ENCODE results near the gene TTYH3.

TTYH3 gene

DNA sequence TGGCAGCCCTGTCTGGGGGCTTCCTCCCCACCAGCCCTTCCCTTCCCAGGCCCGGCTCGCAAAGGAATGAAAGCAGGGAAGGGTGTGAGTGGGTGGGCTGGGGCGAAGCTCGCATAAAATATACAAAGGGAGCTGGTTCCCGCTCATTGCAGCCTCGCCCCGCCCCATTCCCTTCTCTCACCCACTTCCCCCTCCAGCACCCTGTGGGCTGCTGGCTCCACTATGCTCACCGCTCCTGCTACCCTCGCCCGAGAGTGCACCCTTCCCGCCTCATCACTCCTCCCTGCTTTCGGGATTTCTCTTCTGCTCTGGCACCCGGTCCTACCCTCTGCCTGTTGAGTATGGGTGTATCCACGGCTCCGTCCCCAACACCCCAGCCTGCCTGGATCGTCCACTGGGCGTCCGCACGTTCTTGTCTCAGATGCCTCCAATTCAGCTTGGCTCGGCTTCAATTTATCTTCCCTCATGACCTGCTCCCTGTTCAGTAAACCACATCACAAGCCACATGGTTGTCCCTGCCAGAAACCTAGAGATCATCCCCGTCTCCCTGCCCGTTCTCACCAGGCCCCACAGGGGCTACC is 14.4 kb upstream of the TTYH3 start:
- DNase-seq, result no peak

GRCh38 chr7:2619116-2619515 is 12.7 kb upstream of the TTYH3 start:
- no peak for DNase-seq

- no peak for DNase-seq
Measured at GRCh38 chr7:2621061-2621828, 10.5 kb upstream of the TTYH3 start.

DNA sequence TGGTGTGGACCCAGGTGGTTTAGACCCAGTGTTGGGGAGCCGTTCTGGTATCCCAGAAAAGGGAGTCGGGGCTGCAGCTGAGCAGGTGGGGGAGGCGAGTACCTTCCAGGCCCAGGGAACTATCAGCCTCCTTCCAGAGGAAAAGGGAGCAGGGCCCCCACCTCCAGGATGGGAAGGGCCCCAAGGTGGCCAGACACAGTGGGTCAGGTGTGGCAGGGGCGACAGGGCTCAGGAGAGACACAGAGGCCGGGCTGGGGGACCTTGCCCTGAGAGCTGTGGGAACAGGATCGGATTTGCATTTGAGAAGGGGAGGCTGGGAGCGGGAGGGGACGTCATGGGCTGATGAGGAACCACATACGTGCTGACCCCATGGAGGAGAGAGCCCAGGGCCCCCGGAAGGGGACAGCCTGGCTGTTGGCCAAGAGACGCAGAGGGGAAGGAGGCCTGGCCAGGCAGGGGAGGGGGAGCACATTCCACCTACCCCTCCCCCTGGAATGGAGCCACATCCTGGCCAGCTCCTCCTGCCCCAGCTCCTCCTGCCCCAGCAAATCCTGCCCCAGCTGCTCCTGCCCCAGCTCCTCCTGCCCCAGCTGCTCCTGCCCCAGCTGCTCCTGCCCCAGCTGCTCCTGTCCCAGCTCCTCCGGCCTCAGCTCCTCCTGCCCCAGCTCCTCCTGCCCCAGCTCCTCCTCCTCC is 9.7 kb upstream of the TTYH3 start:
- DNase-seq, result no peak

DNA sequence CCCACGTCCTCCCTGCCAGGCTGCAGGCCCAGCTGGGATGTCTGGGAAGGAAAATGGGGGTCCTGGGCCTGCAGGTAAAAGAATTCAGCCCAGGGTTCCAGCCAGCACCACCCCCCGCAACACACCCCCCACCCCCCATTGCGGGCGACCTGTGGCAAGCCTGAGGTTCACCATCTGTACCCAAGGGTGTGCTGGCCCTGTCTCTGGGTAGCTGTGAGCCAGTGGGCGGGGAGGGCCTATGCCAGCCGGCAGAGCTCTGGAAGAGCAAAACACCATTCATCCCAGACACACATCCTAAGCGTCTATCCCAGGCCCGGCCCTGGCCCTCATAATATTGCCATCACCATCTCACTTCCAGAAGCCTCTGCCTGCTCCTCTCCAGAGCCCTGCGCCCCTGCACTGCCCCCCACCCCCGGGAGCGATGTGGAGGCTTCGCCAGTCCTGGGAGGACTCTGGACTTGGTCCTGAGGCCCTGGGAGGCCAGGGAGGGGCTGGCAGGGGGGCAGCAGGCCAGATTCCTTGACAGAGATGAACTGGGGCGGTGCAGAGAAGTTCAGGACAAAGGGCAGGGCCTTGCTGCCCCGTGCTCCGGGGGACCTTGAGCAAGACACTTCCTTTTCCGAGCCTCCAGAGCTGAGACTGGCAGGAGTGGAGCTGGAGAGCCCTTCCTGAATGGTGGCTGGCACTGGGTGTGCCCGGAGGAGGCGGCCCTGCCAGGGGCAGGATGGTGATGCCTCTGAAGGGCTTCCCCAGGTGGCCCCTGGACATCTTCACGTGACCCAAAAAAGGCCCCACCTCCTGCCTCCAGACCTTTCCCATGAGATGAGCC is 8.7 kb upstream of the TTYH3 start:
- DNase-seq, result no peak

DNA sequence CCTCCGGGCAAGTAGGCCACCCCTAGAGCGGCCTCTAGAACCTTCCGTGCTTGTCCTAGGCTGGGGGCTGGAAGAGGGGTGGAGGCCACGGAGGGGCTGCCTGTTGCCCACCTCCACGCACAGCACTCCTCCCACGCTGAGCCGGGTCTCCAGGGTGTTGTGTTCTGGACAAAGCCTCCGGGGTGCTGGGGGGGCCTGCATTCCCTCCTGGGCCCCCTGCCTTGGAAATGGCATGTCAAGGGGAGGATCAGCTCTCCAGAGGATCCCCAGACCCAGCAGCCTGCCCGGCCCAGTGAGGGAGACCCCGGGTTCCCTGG is 8.1 kb upstream of the TTYH3 start:
- no peak for DNase-seq

GRCh38 chr7:2624293-2624886 is 7.4 kb upstream of the TTYH3 start:
- DNase-seq, result no peak

DNA sequence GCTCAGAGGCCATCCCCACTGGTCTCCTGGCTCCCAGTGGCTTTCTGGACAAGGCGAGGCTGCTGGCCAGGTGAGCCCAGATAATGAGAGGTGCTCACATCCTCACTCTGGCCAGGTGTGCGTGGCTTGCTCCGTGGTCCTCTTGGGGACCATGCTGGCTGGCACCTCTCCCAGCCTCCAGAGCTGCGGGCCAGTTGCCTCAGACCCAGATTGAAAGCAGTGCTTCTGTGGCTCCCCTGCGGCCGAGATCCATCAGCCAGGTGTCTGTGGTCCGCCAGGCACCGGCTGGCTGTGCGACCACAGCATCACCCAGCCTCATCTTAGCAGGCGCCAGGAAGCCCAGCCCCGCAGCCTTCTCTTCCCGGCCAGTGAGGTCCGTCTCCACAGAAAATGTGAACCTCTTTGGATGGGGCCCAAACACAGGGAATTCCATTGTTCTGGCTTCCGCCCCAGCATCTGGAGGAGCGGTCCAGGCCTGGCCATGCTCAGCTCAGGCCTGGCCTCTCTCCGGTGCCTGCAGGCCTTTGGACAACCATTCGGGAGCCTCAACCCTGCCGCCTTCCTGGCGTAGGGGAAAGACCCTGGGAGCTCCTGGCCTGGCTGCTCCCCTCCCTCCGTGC is 5.2 kb upstream of the TTYH3 start:
- no peak for DNase-seq

GRCh38 chr7:2627258-2628129 is 4.3 kb upstream of the TTYH3 start:
- no peak for DNase-seq

DNA sequence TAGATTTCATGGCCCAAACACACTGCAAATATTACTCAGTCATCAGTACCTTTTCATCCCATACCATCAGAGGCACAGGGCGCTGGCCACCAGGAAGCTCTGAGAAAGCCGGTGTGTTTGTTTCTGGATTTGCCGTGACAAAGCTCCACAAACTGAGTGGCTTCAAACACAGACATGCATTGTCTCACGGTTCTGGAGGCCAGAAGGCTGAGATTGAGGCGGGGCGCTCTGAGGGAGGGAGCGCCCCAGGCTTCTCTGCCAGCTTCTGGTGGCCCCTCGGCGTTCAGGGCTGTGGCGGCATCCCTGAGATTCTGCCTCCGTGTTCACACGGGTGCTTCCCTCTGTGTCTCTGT is 3.7 kb upstream of the TTYH3 start:
- no peak for DNase-seq

GRCh38 chr7:2628891-2629290 is 2.9 kb upstream of the TTYH3 start:
- DNase-seq, result no peak

GRCh38 chr7:2629746-2630681 is 1.8 kb upstream of the TTYH3 start:
- no peak for DNase-seq

GRCh38 chr7:2632733-2633537 is 1.1 kb downstream of the TTYH3 start:
- peak; percentile 62 for DNase-seq

- no peak for DNase-seq
Measured at GRCh38 chr7:2633538-2634266, 1.9 kb downstream of the TTYH3 start.

GRCh38 chr7:2634267-2635145 is 2.7 kb downstream of the TTYH3 start:
- no peak for DNase-seq

- no peak for DNase-seq
Measured at GRCh38 chr7:2635148-2635668, 3.4 kb downstream of the TTYH3 start.
